ENCODE data around the gene CACNG3.
"Not testable (repeated sequence)": the region's sequence is repeated elsewhere in the genome, so short reads cannot be mapped to it uniquely, and the experiment has no call there.

CACNG3 gene

DNA sequence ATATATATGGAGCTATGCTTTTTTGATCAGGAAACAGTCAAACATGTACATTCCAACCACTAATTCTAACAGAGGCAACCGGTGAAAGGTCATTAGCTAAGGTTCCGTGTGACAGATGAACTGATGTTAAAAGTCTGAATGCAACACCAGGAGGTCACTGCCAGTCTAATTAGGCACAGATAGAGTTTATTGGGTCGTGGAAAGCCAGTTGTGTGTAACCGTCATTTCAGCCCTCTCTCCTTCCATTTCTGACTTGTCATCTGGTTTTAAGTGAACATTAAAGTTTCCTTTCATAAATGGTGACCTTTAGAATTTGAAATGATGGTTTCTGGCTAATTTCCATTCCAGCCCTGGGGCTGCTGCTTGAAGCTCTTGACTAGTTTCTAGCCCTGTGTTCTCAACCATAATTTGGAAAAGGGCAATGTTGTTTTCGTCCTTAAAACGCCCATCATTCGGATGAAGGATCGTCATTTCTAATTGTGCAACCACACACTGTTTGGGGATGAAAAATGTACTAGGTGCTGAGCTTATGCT, 23.9 kb downstream of the CACNG3 start:
- DNase-seq (ENCODE audit: low read depth in 2 of 2): no peak

DNA sequence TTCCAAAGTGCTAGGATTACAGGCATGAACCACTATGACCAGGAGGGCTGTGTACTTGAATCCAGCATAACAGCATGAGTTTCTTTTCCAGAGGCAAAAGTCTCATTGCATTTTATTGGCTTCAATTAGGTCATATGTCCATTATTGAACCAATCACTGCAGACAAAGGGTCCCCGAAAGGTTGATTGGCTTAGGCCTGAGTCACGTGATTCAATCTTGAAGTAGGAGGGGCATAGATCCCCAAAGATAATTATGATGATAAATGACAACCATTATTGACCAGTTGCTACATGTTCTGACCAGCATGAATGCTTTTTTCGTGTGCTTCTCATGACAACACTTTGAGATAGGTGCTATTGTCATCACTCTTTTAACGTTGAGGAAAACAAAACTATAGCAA, 25.3 kb downstream of the CACNG3 start:
- DNase-seq (ENCODE audit: low read depth in 2 of 2): no peak

DNA sequence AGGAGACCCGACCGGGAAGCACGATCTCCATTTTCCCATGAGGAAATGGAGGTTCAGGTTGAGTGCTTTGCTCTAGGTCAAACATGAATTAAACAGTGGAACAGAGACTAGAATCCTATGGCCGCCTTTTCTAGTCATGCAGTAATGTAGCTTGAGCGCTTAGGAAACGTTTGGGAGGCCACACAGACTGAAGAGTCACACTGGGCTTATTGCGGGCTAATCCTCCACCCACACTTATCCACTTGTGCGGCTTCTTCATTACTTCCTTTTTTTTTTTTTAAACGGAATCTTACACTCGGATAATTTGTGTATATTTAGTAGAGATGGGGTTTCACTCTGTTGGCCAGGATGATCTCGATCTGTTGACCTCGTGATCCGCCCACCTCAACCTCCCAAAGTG, 26.0 kb downstream of the CACNG3 start:
- DNase-seq (ENCODE audit: low read depth in 2 of 2): no peak

DNA sequence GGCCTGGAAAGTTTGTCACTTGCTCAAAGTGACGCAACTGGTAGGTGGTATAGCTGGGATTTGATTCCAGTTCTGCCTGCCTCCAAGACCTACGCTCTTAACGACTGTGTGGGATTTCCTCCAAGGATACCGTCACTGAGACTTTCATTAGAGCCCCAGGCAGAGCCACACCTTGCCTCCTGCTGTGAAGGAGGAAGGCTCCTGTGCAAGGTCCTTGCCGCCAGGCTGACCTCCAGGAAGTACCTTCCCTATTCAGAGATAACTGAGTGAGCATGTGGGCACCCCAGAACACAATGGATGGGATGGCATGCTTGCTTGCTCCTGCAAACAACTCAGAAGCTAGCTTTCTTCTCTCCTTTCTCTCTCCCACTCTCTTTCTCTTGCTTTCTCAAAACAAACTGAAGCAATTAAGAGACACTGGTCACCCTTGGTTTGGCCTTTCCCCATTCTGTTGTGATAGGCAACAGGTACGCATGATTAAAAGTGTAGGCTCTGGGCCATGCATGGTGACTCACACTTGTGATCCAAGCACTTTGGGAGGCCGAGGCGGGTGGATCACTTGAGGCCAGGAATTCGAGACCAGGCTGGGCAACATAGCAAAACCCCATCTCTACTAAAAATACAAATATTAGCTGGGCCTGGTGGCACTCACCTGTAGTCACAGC, 30.7 kb downstream of the CACNG3 start:
- no peak for DNase-seq (ENCODE audit: low read depth in 2 of 2)

DNA sequence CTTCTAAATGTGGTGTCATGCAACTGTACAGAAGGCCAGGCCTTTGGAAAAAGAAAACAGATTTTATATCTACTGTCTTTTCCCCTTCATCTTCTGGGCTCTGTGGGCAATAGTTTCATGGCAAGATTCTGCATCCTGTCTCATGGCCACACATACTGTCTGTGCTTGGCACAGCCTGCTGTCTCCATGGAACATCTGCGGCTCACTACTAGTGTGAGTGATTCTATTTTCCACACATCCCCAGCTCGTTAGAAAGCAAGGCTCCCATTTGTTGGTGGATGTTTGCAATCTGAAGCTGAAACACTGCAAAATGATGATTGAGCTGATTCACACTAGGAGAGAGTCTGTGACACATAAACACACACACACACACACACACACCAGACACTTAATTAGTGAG, 32.4 kb downstream of the CACNG3 start:
- DNase-seq (ENCODE audit: low read depth in 2 of 2): no peak

DNA sequence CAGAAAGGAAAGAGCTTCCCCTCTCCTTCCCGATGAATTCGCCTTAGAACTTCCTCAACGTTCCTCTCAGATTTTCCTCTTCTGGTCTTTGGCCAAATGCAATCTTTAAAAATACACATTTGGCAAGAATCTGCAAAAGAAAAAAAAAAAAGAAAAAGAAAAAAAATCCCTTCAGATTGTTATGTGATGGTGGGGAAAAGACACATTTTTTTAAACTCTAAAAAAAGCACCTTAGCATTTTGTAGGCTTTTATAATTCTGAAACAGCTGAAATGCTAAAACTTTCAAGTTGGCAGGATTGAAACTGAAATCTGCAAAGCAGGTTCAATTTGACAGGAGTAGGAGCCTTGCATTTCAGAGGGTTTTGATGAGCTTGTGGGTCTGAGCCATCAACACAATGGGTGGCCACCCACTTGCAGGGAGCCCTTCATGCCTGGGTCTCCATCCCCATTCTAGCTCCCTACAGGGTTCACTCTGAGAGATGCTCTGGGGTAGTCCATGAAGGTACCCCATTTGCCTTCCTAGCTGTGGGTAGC, 33.1 kb downstream of the CACNG3 start:
- DNase-seq (ENCODE audit: low read depth in 2 of 2): no peak

DNA sequence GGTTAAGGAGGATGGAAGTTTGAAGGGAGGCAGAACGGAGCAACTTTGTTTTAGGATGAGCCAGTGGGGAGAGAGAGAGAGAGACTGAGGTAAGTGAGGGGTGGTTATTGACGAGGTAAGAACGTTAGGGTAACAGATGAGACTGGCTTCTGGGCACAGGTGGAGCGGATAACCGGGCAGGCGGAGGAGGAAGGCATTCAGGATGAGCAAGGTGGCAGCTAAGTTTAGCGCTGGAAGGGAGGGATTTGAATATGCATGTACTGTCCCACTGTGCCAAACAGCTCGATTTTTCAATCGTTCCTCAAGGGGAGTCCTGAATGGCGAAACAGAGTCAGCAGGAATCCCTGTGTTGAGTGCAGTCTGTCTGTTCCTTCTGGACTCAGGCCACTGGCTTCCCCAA, 35.8 kb downstream of the CACNG3 start:
- no peak for DNase-seq (ENCODE audit: low read depth in 2 of 2)

DNA sequence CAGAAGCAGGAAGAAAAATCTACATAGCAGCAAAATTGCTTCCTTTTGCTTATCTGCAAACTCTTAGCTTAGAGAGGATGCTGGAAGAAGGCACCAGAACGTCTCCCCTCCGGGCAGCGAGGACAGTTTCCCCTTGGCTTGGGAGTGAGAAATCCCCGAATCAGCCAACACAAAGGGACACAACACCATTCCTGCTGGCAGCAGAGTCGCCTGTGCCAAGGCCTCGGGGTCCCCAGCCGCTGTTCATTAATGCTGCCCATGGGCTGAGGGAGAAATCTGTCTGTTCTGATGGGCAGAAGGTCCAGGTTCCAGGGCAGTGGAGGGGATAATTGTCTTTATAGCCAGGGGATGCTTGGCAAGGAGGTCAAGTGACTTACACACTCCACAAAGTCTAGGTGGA, 38.0 kb downstream of the CACNG3 start:
- no peak for DNase-seq (ENCODE audit: low read depth in 2 of 2)

DNA sequence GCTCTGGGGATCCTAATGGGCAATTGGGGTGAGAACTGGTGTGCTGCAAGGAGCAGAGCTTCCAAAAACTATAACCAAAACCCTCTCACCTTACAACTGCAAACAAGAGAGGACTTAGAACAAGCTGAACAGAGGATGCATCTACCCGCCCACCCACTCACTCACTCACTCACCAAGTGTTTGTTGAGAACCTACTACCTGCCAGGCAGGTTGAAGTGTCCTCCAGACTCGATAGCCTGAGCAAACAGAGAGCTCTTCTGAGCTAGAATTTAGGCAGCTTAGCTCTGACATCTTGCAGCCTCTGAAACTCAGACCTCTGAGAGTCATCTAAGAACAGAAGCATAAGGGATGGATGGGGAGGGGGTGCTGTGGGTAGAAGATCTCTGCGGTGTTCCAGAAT, 41.2 kb downstream of the CACNG3 start:
- DNase-seq (ENCODE audit: low read depth in 2 of 2): no peak

DNA sequence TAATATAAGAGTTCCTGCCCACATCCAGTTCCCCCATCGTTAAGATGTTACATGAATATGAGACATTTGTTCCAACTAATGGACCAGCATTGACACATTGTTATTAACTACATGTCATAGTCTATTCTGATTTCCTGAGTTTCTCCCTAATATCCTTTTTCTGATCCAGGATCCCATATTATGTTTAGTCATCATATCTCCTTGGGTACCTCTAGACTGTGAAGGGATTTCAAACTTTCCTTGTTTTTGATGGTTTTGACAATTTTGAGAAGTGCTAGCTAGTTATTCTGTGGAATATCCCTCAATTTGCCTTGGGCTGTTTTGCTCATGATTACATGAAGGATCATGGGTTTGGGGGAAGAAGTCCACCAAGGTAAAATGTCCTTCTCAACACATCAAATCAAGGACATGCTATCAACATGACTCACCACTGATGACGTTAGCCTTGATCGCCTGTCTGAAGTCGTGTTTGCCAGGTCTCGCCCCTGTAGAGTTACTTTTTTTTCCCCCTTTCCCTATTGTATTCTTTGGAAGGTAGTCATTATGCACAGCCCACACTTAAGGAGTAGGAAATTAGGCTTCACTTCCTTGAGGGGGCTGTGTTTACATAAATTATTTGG, 42.5 kb downstream of the CACNG3 start:
- no peak for DNase-seq (ENCODE audit: low read depth in 2 of 2)

DNA sequence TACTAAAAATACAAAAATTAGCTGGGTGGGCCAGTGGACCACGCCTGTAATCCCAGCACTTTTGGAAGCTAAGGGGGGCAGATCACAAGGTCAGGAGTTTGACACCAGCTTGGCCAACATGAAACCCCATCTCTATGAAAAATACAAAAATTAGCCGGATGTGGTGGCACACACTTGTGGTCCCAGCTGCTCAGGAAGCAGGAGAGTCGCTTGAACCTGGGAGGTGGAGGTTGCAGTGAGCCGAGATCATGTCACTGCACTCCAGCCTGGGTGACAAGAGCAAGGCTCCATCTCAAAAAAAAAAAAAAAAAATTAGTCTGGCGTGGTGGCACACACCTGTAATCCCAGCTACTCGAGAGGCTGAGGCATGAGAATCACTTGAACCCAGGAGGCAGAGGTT, 44.6 kb downstream of the CACNG3 start:
- not testable (repeated sequence) for DNase-seq (ENCODE audit: low read depth in 2 of 2)

DNA sequence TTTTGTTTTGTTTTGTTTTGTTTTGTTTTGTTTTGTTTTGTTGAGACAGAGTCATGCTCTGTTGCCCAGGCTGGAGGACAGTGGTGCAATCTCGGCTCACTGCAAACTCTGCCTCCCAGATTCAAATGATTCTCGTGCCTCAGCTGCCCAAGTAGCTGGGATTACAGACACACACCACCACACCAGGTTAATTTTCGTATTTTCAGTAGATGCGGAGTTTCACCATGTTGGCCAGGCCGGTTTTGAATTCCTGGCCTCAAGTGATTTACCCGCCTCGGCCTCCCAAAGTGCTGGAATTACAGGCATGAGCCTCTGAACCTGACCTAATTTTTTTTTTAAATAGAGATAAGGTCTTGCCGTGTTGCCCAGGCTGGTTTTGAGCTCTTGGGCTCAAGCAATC, 46.5 kb downstream of the CACNG3 start:
- no peak for DNase-seq (ENCODE audit: low read depth in 2 of 2)

DNA sequence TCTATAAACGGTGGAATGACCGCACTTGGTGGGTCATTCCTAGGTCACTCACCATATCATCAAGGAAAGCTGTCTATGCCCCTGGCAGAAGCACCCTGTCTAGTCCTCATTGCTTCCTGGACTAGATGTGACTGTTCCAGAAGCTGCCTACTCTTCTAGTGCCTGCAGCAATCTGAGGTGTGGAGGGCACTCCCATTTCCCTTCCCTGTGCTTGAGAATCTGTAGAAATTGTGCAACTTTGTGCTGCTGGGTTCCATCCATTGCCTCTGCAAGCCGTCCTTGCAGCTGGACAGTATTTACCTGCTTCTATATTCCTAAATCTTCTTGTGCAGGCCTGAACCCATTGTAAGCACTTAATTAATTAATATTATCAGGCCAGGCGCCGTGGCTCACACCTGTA, 52.1 kb downstream of the CACNG3 start:
- DNase-seq (ENCODE audit: low read depth in 2 of 2): no peak

DNA sequence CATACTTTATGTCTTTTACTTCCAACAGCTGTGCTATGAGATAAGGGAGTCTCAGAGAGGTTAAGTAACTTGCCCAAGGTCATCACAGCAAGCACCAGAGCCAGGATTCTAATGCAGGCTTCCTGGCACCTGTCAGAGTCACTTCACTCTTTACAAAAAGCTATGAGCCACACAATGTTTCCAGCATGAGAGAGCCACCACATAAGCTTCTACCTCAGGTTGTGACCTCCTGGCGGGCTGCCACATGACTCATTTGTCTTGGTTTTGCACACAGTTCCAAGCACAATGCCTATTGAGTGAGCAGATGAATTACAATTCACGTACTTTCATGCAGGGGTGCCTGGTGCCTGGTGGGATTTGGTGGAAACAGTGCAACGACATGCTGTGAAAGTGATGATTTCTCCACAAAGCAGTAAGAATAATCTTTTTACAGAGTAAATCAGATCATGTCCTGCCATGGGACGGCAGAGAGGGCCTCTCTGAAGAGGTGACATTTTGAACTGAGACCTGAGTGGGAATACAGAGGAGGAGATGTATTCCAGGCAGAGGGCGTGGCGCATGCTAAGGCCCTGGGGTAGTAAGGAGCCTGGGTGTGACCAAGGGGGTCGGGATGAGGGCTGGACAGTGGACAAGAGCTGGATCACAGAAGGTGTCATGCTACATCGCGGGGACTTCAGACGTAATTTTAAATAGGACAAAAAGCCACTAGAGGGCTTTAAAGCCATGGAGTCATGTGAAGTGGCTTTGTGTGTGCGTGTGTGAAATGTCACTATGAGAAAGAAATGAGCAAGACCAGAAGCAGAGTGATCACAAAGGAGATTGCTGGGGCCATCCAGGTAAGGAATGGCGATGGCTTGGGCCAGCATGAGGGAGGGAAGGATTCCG, 53.4 kb downstream of the CACNG3 start:
- no peak for DNase-seq (ENCODE audit: low read depth in 2 of 2)

DNA sequence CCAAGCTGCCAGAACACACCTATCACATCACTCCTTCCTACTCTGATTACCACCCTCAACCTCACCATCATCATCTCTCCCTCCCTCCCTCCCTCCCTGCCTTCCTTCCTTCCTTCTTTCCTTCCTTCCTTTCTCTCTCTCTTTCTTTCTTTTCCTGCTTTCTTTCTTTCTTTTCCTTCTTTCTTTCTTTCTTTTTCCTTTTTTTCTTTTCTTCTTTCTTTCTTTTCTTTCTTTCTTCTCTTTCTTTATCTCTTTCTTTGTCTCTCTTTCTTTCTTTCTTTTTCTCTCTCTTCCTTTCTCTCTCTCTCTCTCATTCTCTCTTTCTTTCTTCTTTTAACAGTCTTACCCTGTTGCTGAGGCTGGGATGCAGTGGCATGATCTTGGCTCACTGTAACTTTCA, 59.2 kb downstream of the CACNG3 start:
- no peak for DNase-seq (ENCODE audit: low read depth in 2 of 2)

DNA sequence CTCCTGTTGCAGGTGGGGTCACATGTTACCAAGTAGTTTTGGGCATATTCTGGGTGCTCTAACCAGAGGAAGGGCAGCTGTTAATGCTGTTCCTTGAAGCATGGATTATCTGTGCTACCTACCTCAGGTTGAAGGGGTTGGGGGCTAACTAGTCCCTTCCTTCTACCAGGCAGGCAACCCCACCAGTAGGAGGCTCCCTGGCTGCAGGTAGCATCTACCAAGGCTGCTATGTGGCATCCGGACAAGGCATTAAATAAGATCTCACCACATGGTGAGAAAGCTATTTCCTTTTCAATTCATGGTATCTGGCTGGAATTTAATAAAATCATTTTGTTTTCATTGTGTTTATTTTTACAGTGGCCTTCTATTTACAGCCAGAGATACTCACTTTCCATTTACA, 62.5 kb downstream of the CACNG3 start:
- no peak for DNase-seq (ENCODE audit: low read depth in 2 of 2)

DNA sequence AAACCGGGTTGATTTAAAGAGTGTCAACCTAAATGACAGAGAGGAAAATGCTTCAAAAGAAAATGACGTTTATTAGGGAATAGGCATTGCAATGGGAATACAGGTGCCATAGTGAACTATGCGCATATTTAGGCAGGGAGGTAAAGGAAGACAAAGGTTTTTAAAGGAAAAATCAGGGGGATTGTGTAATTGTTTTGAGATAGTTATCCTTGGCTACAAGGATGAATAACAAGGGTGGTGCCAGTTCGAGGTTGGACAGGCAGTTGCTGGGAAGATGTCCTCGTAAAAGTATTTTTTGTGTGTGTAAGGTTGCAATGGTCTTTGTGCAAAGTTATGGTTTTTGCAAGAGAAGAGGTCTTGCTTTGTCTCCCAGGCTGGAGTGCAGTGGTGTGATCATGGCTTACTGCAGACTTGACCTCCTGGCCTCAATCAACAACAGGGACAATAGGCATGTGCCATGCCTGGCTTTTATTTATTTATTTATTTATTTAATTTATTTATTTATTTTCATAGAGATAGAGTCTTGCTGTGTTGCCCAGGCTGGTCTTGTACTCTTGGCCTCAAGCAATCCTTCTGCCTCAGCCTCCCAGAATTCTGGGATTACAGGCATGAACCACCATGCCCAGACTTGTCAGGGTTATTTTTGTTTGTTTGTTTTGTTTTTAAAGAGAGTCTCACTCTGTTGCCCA, 63.1 kb downstream of the CACNG3 start:
- DNase-seq (ENCODE audit: low read depth in 2 of 2): no peak

DNA sequence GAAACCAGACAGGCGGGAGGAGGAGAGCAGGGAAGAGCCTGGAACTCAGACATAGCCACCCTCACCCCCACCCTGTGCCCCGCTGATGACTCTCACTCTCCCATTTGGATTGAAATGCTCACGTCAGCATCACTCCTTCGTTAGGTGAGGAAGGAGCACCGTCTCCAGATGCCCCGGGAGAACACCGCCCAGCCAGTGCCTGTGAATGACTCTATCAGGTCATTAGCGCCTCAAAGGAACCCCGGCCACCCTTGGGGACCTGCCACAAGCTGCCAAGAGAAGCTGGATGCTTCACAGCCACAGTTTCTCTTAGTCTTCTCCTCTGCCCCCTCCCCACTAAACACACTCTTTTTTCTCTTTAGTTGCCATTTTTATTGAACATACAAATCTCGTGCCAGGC, 66.0 kb downstream of the CACNG3 start:
- DNase-seq (ENCODE audit: low read depth in 2 of 2): no peak

DNA sequence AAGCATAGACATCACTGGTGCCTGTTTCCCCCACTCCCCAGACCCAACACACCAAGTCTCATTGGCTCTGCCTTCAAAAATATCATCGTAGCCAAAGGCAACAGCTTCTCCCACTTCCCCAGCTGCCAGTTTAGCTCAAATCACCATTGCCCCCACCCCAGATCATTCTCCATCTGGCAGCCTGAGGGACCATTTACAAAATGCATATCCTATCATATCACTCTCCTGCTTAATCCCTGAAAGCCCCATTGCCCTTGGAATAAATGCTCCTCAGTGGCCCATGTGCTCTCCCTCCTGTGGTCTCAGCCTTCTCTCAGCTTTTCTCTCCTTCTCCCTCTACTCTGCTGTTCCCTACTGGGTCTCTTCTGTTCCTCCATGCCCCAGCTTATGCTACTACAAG, 68.3 kb downstream of the CACNG3 start:
- no peak for DNase-seq (ENCODE audit: low read depth in 2 of 2)

DNA sequence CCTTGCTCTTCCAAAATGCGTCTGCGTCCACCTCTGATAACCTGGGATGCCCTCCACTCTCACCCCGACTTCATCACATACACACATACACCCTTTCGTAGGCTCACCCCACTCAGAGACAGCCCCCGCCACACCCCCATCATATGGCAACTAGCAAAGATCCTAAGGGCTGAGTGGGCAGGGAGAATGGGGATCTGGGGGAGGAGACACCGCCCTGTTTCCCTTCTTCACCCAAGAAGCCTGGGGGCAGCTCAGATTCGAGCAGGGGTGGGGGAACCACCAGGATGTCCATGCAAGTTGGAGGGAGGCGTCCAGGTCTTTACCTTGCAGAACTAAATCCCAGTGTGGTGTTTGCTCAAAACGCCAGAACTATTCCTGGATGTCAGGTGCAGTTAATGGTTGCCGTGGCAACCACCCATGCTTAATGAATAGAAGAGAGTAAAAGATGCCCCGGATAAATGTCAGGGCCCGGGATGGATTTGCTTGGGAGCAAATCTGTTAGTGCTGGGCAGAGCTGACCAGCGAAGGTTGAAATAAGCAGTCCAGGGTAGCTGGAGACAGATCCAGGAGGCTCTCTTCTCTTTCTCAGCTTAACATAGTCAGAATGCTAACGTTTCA, 72.8 kb downstream of the CACNG3 start:
- no peak for DNase-seq (ENCODE audit: low read depth in 2 of 2)

DNA sequence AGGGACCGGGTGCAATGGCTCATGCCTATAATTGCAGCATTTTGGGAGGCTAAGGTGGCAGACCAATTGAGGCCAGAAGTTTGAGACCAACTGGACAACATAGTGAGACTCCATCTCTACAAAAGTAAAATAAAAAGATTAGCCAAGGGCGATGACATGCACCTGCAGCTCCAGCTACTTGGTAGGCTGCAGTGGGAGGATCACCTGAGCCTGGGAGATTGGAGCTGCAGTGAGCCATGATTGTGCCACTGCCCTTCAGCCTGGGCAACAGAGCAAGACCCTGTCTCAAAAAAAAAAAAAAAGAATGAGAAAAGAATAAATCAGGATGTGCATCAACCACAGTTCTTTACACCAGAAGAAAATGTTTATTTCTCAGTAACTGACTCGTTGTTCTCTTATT, 76.0 kb downstream of the CACNG3 start:
- DNase-seq (ENCODE audit: low read depth in 2 of 2): no peak

All from fibroblast of skin of left biceps (primary cell).